HG03378 (cell line): Measurements from ENCODE around the gene ANG.

Experiments
- ATAC-seq: cut with Tn5 transposase; IDR thresholded peaks from one replicate; pipeline ENCODE4 v1.9.1; 2021; ENCODE audit warnings: mild to moderate bottlenecking, moderate library complexity; ENCODE audit not compliant: unreplicated experiment

ANG gene

GRCh38 chr14:20675669-20676068 is 12.9 kb upstream of the ANG start:
- ATAC-seq: no peak

GRCh38 chr14:20676072-20676471 is 12.5 kb upstream of the ANG start:
- ATAC-seq: no peak

- ATAC-seq: no peak
Measured at GRCh38 chr14:20679907-20680306, 8.7 kb upstream of the ANG start.

- ATAC-seq: no peak
Measured at GRCh38 chr14:20680363-20680762, 8.2 kb upstream of the ANG start.

GRCh38 chr14:20680843-20681347 is 7.7 kb upstream of the ANG start:
- ATAC-seq: peak; percentile 17

GRCh38 chr14:20681348-20682126 is 7.0 kb upstream of the ANG start:
- peak; percentile 24 for ATAC-seq

GRCh38 chr14:20682127-20682434 is 6.5 kb upstream of the ANG start:
- ATAC-seq: no peak

- peak; percentile 36 for ATAC-seq
Measured at GRCh38 chr14:20682435-20683124, 6.0 kb upstream of the ANG start.

- peak; percentile 34 for ATAC-seq
Measured at GRCh38 chr14:20683125-20683890, 5.3 kb upstream of the ANG start.

- ATAC-seq: peak; percentile 27
Measured at GRCh38 chr14:20683891-20684661, 4.5 kb upstream of the ANG start, which contains the start of gene RNASE4. Gene RNASE4, plus strand, starts transcription at chr14:20684560. Its CDS starts 14,812 bp downstream, at chr14:20699372.

- no peak for ATAC-seq
Measured at GRCh38 chr14:20684662-20685456, 3.7 kb upstream of the ANG start.

GRCh38 chr14:20686386-20687143 is 2.0 kb upstream of the ANG start:
- no peak for ATAC-seq

GRCh38 chr14:20687362-20688166 is 1.0 kb upstream of the ANG start:
- no peak for ATAC-seq

- peak; percentile 72 for ATAC-seq
Measured at GRCh38 chr14:20690848-20691640, 2.5 kb downstream of the ANG start.

- ATAC-seq: no peak
Measured at GRCh38 chr14:20692116-20692751, 3.7 kb downstream of the ANG start.

- ATAC-seq: no peak
Measured at GRCh38 chr14:20696764-20697163, 8.2 kb downstream of the ANG start.
